Adrenal gland (tissue), 12 donors: ENCODE measurements around the gene YBX1. TPM values are rescaled to one million over a fixed set of nuclear protein-coding genes. Genes with fewer than 3 reads are reported as not detected.

Experiments
- DNase-seq, 7 donors: peaks; one replicate each; pipeline ENCODE4 v3.0.0-alpha.2; 2019 to 2020
- H3K27ac ChIP-seq, 5 donors: fragments of 200-600 bp; sonication (generic) in 4 of 5; 1 replicate in 3 of 5; 2 replicates in 2 of 5; pipeline versions ENCODE4 v1.5.1 to v1.8.0; 2016 to 2020; ENCODE audit warnings: mild to moderate bottlenecking in 1 of 5
- H3K27me3 ChIP-seq: fragments of 200-600 bp; 2 replicates; pipeline ENCODE4 v1.8.0; 2021
- H3K36me3 ChIP-seq, 2 donors: fragments of 200-600 bp; replicated peaks in 1 of 2; 1 replicate in 1 of 2; 2 replicates in 1 of 2; pipeline versions ENCODE4 v1.5.1 to v1.8.0; 2018 to 2022
- H3K4me1 ChIP-seq, 2 donors: fragments of 200-600 bp; replicated peaks in 1 of 2; 1 replicate in 1 of 2; 2 replicates in 1 of 2; pipeline versions ENCODE4 v1.5.1 to v1.8.0; 2018 to 2021
- H3K4me3 ChIP-seq, 4 donors: fragments of 200-600 bp; sonication (generic) in 3 of 4; one replicate each; pipeline ENCODE4 v1.5.1; 2016 to 2018
- H3K9me3 ChIP-seq, 3 donors: fragments of 200-600 bp; sonication (generic) in 1 of 3; replicated peaks in 1 of 3; 1 replicate in 2 of 3; 2 replicates in 1 of 3; pipeline versions ENCODE4 v1.5.1 to v1.8.0; 2016 to 2021
- CTCF ChIP-seq, 6 experiments: fragments of 450-650 bp in 4 of 6; fragments of 200-600 bp in 2 of 6; sonication (generic) in 1 of 6; IDR thresholded peaks; 1 replicate in 5 of 6; 2 replicates in 1 of 6; pipeline versions ENCODE4 v1.5.1 to v1.8.0; 2016 to 2021; ENCODE audit warnings: antibody characterized with exemption in 6 of 6, mild to moderate bottlenecking in 2 of 6, moderate library complexity in 1 of 6
- POLR2A ChIP-seq, 2 donors: fragments of 450-650 bp; IDR thresholded peaks; one replicate each; pipeline ENCODE4 v1.6.1; 2017; ENCODE audit warnings: antibody characterized with exemption in 2 of 2, mild to moderate bottlenecking in 2 of 2, moderate library complexity in 1 of 2
- WGBS, 4 donors: extraction: QIAGEN DNeasy Blood & Tissue Kit in 2 of 4; methylation state at CpG; one replicate each; pipeline versions ENCODE4 v1.1.5 to v1.1.7; 2013 to 2017; 5-methylcytosine and 5-hydroxymethylcytosine counted together
- intact Hi-C, 2 donors: fragments of 100-400 bp; cut with DNase I; formaldehyde crosslinking; loops; one replicate each; pipeline versions ENCODE4 v1.14.1 to v1.15.0; 2022 to 2023
- polyA plus RNA-seq, 3 donors: library from polyadenylated mRNA; stranded (reverse); fragments of 200-250 nt in 2 of 3; fragments of 350-450 nt in 1 of 3; fragmentation: Illumina TruSeq in 1 of 3; extraction: RNeasy Lipid Tissue Mini Kit (QIAGEN cat#74804) in 1 of 3; gene quantifications; one replicate each; pipeline ENCODE4 v1.2.3, GENCODE V29; 2013 to 2014
- total RNA-seq, 9 donors: library from RNA; depleted of rRNA in 4 of 9; stranded (reverse); fragments of >200 nt in 4 of 9; fragments of 120-200 nt in 1 of 9; fragmentation: NEBNext Ultra II Directional in 1 of 9; extraction: Animal tissue kit (Norgen Biotek cat#: 25700) in 1 of 9; gene quantifications; one replicate each; pipeline versions ENCODE4 v1.1.0 to v1.2.4, GENCODE V29; 2013 to 2023
- donor health status: healthy with polysubstance abuse.
- donor health status: Bipolar disorder and iron deficiency.
- donor health status: DM: yes; HTN: yes; CAD: no.
- donor health status: DM: no; HTN: no; CAD: no.
- donor health status: DM: no; HTN: no; CAD: no.
- donor health status: DM: yes; HTN: yes; CAD: no.

The YBX1 gene
- total and polyA plus RNA-seq, 12 donors, result 281 to 995 (median 338) TPM

GRCh38 chr1:42732126-42732680 is 50.0 kb downstream of the YBX1 start:
- DNase-seq, result peak in 1 of 7 donors; percentile 18
- no peaks in the 10 kb centered on the region for H3K9me3 ChIP-seq
- no peak overlapping the region for H3K27ac ChIP-seq
- H3K27me3 ChIP-seq, result no peaks in the 10 kb centered on the region
- H3K36me3 ChIP-seq, result no peaks in the 10 kb centered on the region
- no peak for TF ChIP-seq CTCF (IDR thresholded peaks at IDR 0.05)
- TF ChIP-seq POLR2A (IDR thresholded peaks at IDR 0.05), result no peak
- 82 to 87% (median 83%) methylated on average over 9 to 10 of the region's 10 CpGs for WGBS, 4 donors
- H3K4me1 ChIP-seq, result no peaks in the 10 kb centered on the region
- intact Hi-C loops, result no loop called here
- H3K4me3 ChIP-seq, result no peak overlapping the region

GRCh38 chr1:42733415-42734200 is 51.4 kb downstream of the YBX1 start:
- H3K9me3 ChIP-seq, result no peaks in the 10 kb centered on the region
- DNase-seq, result peak in 2 of 7 donors; percentile 1 to 23
- H3K4me1 ChIP-seq, result no peaks in the 10 kb centered on the region
- intact Hi-C loops, result no loop called here
- H3K4me3 ChIP-seq, result no peak overlapping the region
- H3K27me3 ChIP-seq, result no peaks in the 10 kb centered on the region
- 87 to 92% (median 90%) methylated on average over 8 to 12 of the region's 12 CpGs for WGBS, 4 donors
- TF ChIP-seq POLR2A (IDR thresholded peaks at IDR 0.05), result no peak
- TF ChIP-seq CTCF (IDR thresholded peaks at IDR 0.05), result no peak
- no peak overlapping the region for H3K27ac ChIP-seq
- no peaks in the 10 kb centered on the region for H3K36me3 ChIP-seq

GRCh38 chr1:42734201-42735035 is 52.2 kb downstream of the YBX1 start:
- intact Hi-C loops, result no loop called here
- H3K36me3 ChIP-seq, result no peaks in the 10 kb centered on the region
- WGBS, 4 donors, result 71 to 90% (median 86%) methylated on average over 7 of the region's 7 CpGs
- H3K4me1 ChIP-seq, result no peaks in the 10 kb centered on the region
- no peaks in the 10 kb centered on the region for H3K9me3 ChIP-seq
- H3K27ac ChIP-seq, result no peak overlapping the region
- no peak overlapping the region for H3K4me3 ChIP-seq
- peak in 2 of 7 donors; percentile 7 to 27 for DNase-seq
- H3K27me3 ChIP-seq, result no peaks in the 10 kb centered on the region
- TF ChIP-seq POLR2A (IDR thresholded peaks at IDR 0.05) (no peak), CTCF (IDR thresholded peaks at IDR 0.05) (no peak)

DNA sequence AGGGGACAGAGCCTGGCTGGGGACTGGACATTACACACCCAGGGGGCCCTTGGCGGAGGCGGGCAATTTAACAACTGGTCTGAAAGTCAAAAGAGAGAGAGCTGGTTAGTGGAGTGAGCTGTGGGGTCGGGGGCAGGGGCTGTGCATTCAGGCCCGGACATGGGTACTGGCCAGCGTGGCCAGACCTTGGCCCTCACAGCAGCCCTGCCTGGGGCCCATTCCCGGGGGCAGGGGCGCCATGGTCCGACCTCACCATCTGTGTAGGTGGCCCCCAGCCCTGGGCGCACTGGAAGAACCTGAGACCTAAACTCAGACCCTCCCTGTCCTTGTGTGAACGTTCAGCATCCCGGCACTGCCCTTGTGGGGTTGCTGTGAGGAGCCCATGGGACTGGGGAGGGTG is 52.8 kb downstream of the YBX1 start:
- TF ChIP-seq CTCF (IDR thresholded peaks at IDR 0.05), result no peak
- Histone ChIP-seq H3K9me3 (no peaks in the 10 kb centered on the region), H3K4me3 (no peak overlapping the region), H3K27me3 (no peaks in the 10 kb centered on the region), H3K36me3 (no peaks in the 10 kb centered on the region), H3K4me1 (no peaks in the 10 kb centered on the region), H3K27ac (no peak overlapping the region)
- DNase-seq, result peak in 1 of 7 donors; percentile 14
- intact Hi-C loops, result no loop called here
- WGBS, 4 donors, result 67 to 90% (median 85%) methylated on average over 3 to 11 of the region's 11 CpGs
